ENCODE results near the gene MSLN.

The MSLN gene

GRCh38 chr16:734208-734980 lies 26.1 kb upstream of the MSLN start:
- Histone ChIP-seq H3K4me3 (no peak overlapping the region), H3K36me3 (peaks cover 33 to 97% (median 60%) of the 10 kb centered on the region in 3 donors), H3K27me3 (peaks cover 0 to under 1% of the 10 kb centered on the region in 2 donors), H3K27ac (no peak overlapping the region), H3K4me1 (peaks cover 0 to 2% (median under 1%) of the 10 kb centered on the region in 4 donors), H3K9me3 (no peaks in the 10 kb centered on the region)
- peak in 1 of 2 donors; percentile 58 for DNase-seq
- TF ChIP-seq CTCF (IDR thresholded peaks at IDR 0.05) = no peak
- intact Hi-C loops (cut with DNase I; ENCODE audit: low total_unique reads) = loop anchor here (10.0 kb wide), 1 partner anchor 1490 kb away; the partner anchor contains the start of gene E4F1

GRCh38 chr16:734981-735881 lies 25.3 kb upstream of the MSLN start:
- peaks cover 2 to 10% (median 8%) of the 10 kb centered on the region in 4 donors for H3K4me1 ChIP-seq
- no peak overlapping the region for H3K4me3 ChIP-seq
- TF ChIP-seq CTCF (IDR thresholded peaks at IDR 0.05) = no peak
- H3K36me3 ChIP-seq = peaks cover 33 to 88% (median 60%) of the 10 kb centered on the region in 3 donors
- no peak overlapping the region for H3K27ac ChIP-seq
- no peaks in the 10 kb centered on the region for H3K27me3 ChIP-seq
- H3K9me3 ChIP-seq = no peaks in the 10 kb centered on the region
- DNase-seq = peak in 1 of 2 donors; percentile 59
- intact Hi-C loops (cut with DNase I; ENCODE audit: low total_unique reads) = loop anchor here (10.0 kb wide), 1 partner anchor 1490 kb away; the partner anchor contains the start of gene E4F1

GRCh38 chr16:735982-736453 lies 24.5 kb upstream of the MSLN start:
- no peak for TF ChIP-seq CTCF (IDR thresholded peaks at IDR 0.05)
- Histone ChIP-seq H3K36me3 (peaks cover 33 to 80% (median 60%) of the 10 kb centered on the region in 3 donors), H3K27ac (no peak overlapping the region)

GRCh38 chr16:736936-737481 lies 23.5 kb upstream of the MSLN start:
- H3K9me3 ChIP-seq = no peaks in the 10 kb centered on the region
- no peak overlapping the region for H3K4me3 ChIP-seq
- intact Hi-C loops (cut with DNase I; ENCODE audit: low total_unique reads) = loop anchor here (10.0 kb wide), 1 partner anchor 1488 kb away; the partner anchor contains the start of gene E4F1
- H3K36me3 ChIP-seq = peaks cover 33 to 71% (median 59%) of the 10 kb centered on the region in 3 donors
- H3K27me3 ChIP-seq = peaks cover 0 to 2% of the 10 kb centered on the region in 2 donors
- H3K27ac ChIP-seq = no peak overlapping the region
- TF ChIP-seq CTCF (IDR thresholded peaks at IDR 0.05) = no peak
- no peak for DNase-seq
- peaks cover 4 to 16% (median 16%) of the 10 kb centered on the region in 4 donors for H3K4me1 ChIP-seq

More at GRCh38 chr16:735982-736453, 24.5 kb upstream of the MSLN start:
- Histone ChIP-seq H3K27me3 (no peaks in the 10 kb centered on the region), H3K9me3 (no peaks in the 10 kb centered on the region), H3K4me1 (peaks cover 4 to 12% (median 11%) of the 10 kb centered on the region in 4 donors), H3K4me3 (no peak overlapping the region)
- DNase-seq = no peak
- intact Hi-C loops (cut with DNase I; ENCODE audit: low total_unique reads) = loop anchor here (10.0 kb wide), 1 partner anchor 1489 kb away; the partner anchor contains the start of gene E4F1

Data from tibial artery (tissue), 4 donors.